CD4-positive, CD25-positive, alpha-beta regulatory T cell (primary cell): ENCODE data around the gene LDB2. TPM values are rescaled to one million over a fixed set of nuclear protein-coding genes. Genes with fewer than 3 reads are reported as not detected.

ENCODE experiments used
- ATAC-seq, 2 donors: fragments of 150-1000 bp; cut with Tn5 transposase; one replicate each; pipeline ENCODE4 v1.10.0; 2021; ENCODE audit warnings: low read depth in 2 of 2, moderate number of reproducible peaks in 2 of 2, moderate library complexity in 1 of 2
- DNase-seq, 3 donors: peaks; one replicate each; pipeline versions ENCODE4 v3.0.0 to v3.0.0-alpha.2; 2012 to 2022; ENCODE audit warnings: mixed read lengths in 1 of 3
- H3K27ac ChIP-seq: one replicate; pipeline ENCODE4 v1.7.0; 2013; ENCODE audit warnings: mild to moderate bottlenecking, low read length; ENCODE audit not compliant: insufficient read depth, poor library complexity, severe bottlenecking
- H3K27me3 ChIP-seq: one replicate; pipeline ENCODE4 v1.7.0; 2013; ENCODE audit warnings: low read length; ENCODE audit not compliant: control insufficient read depth, insufficient read depth
- H3K36me3 ChIP-seq: one replicate; pipeline ENCODE4 v1.7.0; 2013; ENCODE audit warnings: mild to moderate bottlenecking, low read length, moderate library complexity; ENCODE audit not compliant: control insufficient read depth, insufficient read depth
- H3K4me1 ChIP-seq: 2 replicates; pipeline ENCODE4 v1.7.0; 2013; ENCODE audit warnings: mild to moderate bottlenecking, low read length; ENCODE audit not compliant: insufficient read depth, control insufficient read depth, poor library complexity, severe bottlenecking
- H3K4me3 ChIP-seq: one replicate; pipeline ENCODE4 v1.7.0; 2013; ENCODE audit warnings: low read depth, mild to moderate bottlenecking, low read length, moderate library complexity
- H3K9me3 ChIP-seq, 2 experiments: 1 replicate in 1 of 2; 2 replicates in 1 of 2; pipeline ENCODE4 v1.7.0; 2013; ENCODE audit warnings: low read length in 2 of 2, mild to moderate bottlenecking in 1 of 2, moderate library complexity in 1 of 2; ENCODE audit not compliant: control insufficient read depth in 2 of 2
- H3K27ac Mint-ChIP-seq, 3 donors: one replicate each; pipeline ENCODE4 v1.8.0; 2020 to 2022; ENCODE audit warnings: mild to moderate bottlenecking in 3 of 3, mixed read lengths in 3 of 3, moderate library complexity in 2 of 3
- H3K27me3 Mint-ChIP-seq: one replicate; pipeline ENCODE4 v1.8.0; 2022; ENCODE audit warnings: mild to moderate bottlenecking, mixed read lengths
- H3K36me3 Mint-ChIP-seq: one replicate; pipeline ENCODE4 v1.8.0; 2020; ENCODE audit warnings: mixed read lengths
- H3K4me1 Mint-ChIP-seq, 4 donors: one replicate each; pipeline ENCODE4 v1.8.0; 2020 to 2022; ENCODE audit warnings: mixed read lengths in 4 of 4, mild to moderate bottlenecking in 1 of 4
- H3K4me3 Mint-ChIP-seq, 4 donors: one replicate each; pipeline ENCODE4 v1.8.0; 2020 to 2022; ENCODE audit warnings: mild to moderate bottlenecking in 4 of 4, mixed read lengths in 4 of 4, moderate library complexity in 3 of 4
- H3K9me3 Mint-ChIP-seq, 7 donors: one replicate each; pipeline ENCODE4 v1.8.0; 2020 to 2022; ENCODE audit warnings: mixed read lengths in 7 of 7, mild to moderate bottlenecking in 3 of 7, moderate library complexity in 2 of 7
- polyA plus RNA-seq, 4 donors: library from polyadenylated mRNA; unstranded; fragments of 300-500 nt; fragmentation: Illumina TruSeq; gene quantifications; one replicate each; pipeline ENCODE4 v1.2.3, GENCODE V29; 2021
- total RNA-seq: library from RNA; stranded (reverse); gene quantifications from one replicate; pipeline ENCODE4 v1.2.3, GENCODE V29; 2022

The LDB2 gene
- total and polyA plus RNA-seq, 5 donors from 2014 or later = not detected

- ATAC-seq (no peak), DNase-seq (no peak)
- H3K4me1 Mint-ChIP-seq = no peaks in the 10 kb centered on the region
- H3K27ac Mint-ChIP-seq = no peak overlapping the region
- no peak overlapping the region for H3K4me3 Mint-ChIP-seq
- no peak overlapping the region for H3K27ac ChIP-seq
- H3K9me3 Mint-ChIP-seq = peaks cover 0 to 6% (median 2%) of the 10 kb centered on the region in 7 donors
- H3K27me3 ChIP-seq = no peaks in the 10 kb centered on the region
- H3K9me3 ChIP-seq = no peaks in the 10 kb centered on the region
- no peaks in the 10 kb centered on the region for H3K4me1 ChIP-seq
- H3K36me3 ChIP-seq = no peaks in the 10 kb centered on the region
- H3K27me3 Mint-ChIP-seq = no peaks in the 10 kb centered on the region
- H3K36me3 Mint-ChIP-seq = no peaks in the 10 kb centered on the region
- H3K4me3 ChIP-seq = no peak overlapping the region
Observed at GRCh38 chr4:16466581-16466980, 431.9 kb downstream of the LDB2 start.

- no peaks in the 10 kb centered on the region for H3K36me3 ChIP-seq
- no peaks in the 10 kb centered on the region for H3K9me3 ChIP-seq
- ATAC-seq (no peak), DNase-seq (no peak)
- H3K4me3 Mint-ChIP-seq = no peak overlapping the region
- H3K27ac ChIP-seq = no peak overlapping the region
- H3K4me3 ChIP-seq = no peak overlapping the region
- H3K4me1 ChIP-seq = no peaks in the 10 kb centered on the region
- no peaks in the 10 kb centered on the region for H3K4me1 Mint-ChIP-seq
- no peaks in the 10 kb centered on the region for H3K36me3 Mint-ChIP-seq
- H3K27me3 Mint-ChIP-seq = no peaks in the 10 kb centered on the region
- no peaks in the 10 kb centered on the region for H3K27me3 ChIP-seq
- H3K27ac Mint-ChIP-seq = no peak overlapping the region
- peaks cover 0 to 4% (median 0%) of the 10 kb centered on the region in 7 donors for H3K9me3 Mint-ChIP-seq
Observed at GRCh38 chr4:16464651-16465050, 433.8 kb downstream of the LDB2 start.

- no peaks in the 10 kb centered on the region for H3K4me1 ChIP-seq
Observed at GRCh38 chr4:16462656-16463055, 435.8 kb downstream of the LDB2 start.

GRCh38 chr4:16461362-16461761 lies 437.1 kb downstream of the LDB2 start:
- Histone ChIP-seq H3K9me3 (no peaks in the 10 kb centered on the region), H3K4me1 (no peaks in the 10 kb centered on the region), H3K27me3 (no peaks in the 10 kb centered on the region), H3K36me3 (no peaks in the 10 kb centered on the region), H3K27ac (no peak overlapping the region), H3K4me3 (no peak overlapping the region)
- H3K9me3 Mint-ChIP-seq = peaks cover 0 to 9% (median 0%) of the 10 kb centered on the region in 7 donors
- ATAC-seq (no peak), DNase-seq (no peak)
- no peaks in the 10 kb centered on the region for H3K4me1 Mint-ChIP-seq
- H3K36me3 Mint-ChIP-seq = no peaks in the 10 kb centered on the region
- H3K27ac Mint-ChIP-seq = no peak overlapping the region
- no peak overlapping the region for H3K4me3 Mint-ChIP-seq
- H3K27me3 Mint-ChIP-seq = peaks cover 8% of the 10 kb centered on the region

More at GRCh38 chr4:16462656-16463055, 435.8 kb downstream of the LDB2 start:
- H3K4me3 ChIP-seq = no peak overlapping the region
- no peaks in the 10 kb centered on the region for H3K9me3 ChIP-seq
- H3K36me3 ChIP-seq = no peaks in the 10 kb centered on the region
- Mint-ChIP-seq H3K27me3 (peaks cover 5% of the 10 kb centered on the region), H3K4me1 (no peaks in the 10 kb centered on the region), H3K9me3 (peaks cover 0 to 5% (median 0%) of the 10 kb centered on the region in 7 donors), H3K27ac (no peak overlapping the region), H3K4me3 (no peak overlapping the region), H3K36me3 (no peaks in the 10 kb centered on the region)
- DNase-seq = no peak
- no peak overlapping the region for H3K27ac ChIP-seq
- H3K27me3 ChIP-seq = no peaks in the 10 kb centered on the region
- ATAC-seq = no peak

- no peaks in the 10 kb centered on the region for H3K36me3 ChIP-seq
- ATAC-seq (no peak), DNase-seq (no peak)
- Mint-ChIP-seq H3K4me3 (no peak overlapping the region), H3K36me3 (no peaks in the 10 kb centered on the region), H3K27me3 (peaks cover 10% of the 10 kb centered on the region), H3K4me1 (no peaks in the 10 kb centered on the region), H3K9me3 (peaks cover 0 to 9% (median 0%) of the 10 kb centered on the region in 7 donors), H3K27ac (no peak overlapping the region)
- no peaks in the 10 kb centered on the region for H3K9me3 ChIP-seq
- H3K4me3 ChIP-seq = no peak overlapping the region
- H3K4me1 ChIP-seq = no peaks in the 10 kb centered on the region
- no peaks in the 10 kb centered on the region for H3K27me3 ChIP-seq
- no peak overlapping the region for H3K27ac ChIP-seq
Observed at GRCh38 chr4:16457944-16458343, 440.5 kb downstream of the LDB2 start.
